ENCODE data around the gene NUP54. TPM values are rescaled to one million over a fixed set of nuclear protein-coding genes. Genes with fewer than 3 reads are reported as not detected.
A peak's percentile ranks its signal among the peaks of the same experiment; 100 is the strongest.

Gene NUP54
- total RNA-seq, 1 donor from 2014 or later: 68.8 TPM

DNA sequence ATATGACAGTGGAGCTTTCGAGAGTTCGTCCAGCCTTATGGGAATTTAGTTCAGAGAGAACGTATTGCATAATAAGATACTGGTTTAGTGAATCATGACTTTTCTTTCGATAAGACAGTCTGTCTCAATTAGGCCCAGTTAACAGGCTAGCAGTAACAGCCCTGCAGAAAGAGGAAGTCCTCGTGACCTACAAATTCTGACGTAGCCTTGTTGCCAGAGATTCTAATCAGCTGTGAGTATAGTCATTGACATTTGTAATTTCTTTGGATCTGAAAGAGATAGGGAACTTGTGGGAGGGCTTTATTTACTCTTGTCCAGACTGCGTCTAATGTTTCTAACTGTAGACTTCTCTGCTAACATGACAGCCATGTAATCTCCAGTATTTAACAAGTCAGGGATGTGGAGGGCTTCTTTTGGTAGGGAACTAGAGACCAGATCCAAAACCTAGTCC lies 57.9 kb downstream of the NUP54 start:
- H3K4me1 Mint-ChIP-seq (ENCODE audit: low read depth): peaks cover 5% of the 10 kb centered on the region
- peaks cover 1% of the 10 kb centered on the region for H3K36me3 Mint-ChIP-seq (ENCODE audit: insufficient read depth)
- H3K9me3 Mint-ChIP-seq (ENCODE audit: low read depth): no peaks in the 10 kb centered on the region
- peaks cover 7% of the 10 kb centered on the region for H3K27me3 Mint-ChIP-seq
- no peak for DNase-seq (ENCODE audit: low spot score, unreplicated experiment)
- TF ChIP-seq, protein P1, sequence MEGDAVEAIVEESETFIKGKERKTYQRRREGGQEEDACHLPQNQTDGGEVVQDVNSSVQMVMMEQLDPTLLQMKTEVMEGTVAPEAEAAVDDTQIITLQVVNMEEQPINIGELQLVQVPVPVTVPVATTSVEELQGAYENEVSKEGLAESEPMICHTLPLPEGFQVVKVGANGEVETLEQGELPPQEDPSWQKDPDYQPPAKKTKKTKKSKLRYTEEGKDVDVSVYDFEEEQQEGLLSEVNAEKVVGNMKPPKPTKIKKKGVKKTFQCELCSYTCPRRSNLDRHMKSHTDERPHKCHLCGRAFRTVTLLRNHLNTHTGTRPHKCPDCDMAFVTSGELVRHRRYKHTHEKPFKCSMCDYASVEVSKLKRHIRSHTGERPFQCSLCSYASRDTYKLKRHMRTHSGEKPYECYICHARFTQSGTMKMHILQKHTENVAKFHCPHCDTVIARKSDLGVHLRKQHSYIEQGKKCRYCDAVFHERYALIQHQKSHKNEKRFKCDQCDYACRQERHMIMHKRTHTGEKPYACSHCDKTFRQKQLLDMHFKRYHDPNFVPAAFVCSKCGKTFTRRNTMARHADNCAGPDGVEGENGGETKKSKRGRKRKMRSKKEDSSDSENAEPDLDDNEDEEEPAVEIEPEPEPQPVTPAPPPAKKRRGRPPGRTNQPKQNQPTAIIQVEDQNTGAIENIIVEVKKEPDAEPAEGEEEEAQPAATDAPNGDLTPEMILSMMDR (IDR thresholded peaks at IDR 0.05; ENCODE audit: unreplicated experiment): no peak
- no peak overlapping the region for H3K27ac Mint-ChIP-seq
- no peak overlapping the region for H3K4me3 Mint-ChIP-seq (ENCODE audit: low read depth)

DNA sequence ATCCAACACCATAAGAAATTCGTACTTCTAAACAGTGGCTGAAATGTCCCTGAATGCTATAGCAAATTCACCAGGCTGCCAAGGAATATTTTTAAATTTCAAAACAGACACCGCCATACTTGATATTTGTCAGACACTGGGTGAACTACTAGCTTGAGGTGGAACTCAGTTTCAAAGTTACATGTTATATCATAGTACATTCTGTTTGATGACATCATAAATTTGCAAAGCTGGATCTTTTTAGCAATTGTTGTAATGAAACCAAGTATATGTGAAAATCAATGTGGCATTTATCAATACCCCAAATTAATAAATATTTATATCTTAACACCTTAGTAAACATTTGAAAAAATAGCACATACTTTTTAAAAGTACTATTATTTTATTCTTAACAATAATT lies 59.5 kb downstream of the NUP54 start:
- H3K9me3 Mint-ChIP-seq (ENCODE audit: low read depth): no peaks in the 10 kb centered on the region
- no peak overlapping the region for H3K27ac Mint-ChIP-seq
- peaks cover 7% of the 10 kb centered on the region for H3K27me3 Mint-ChIP-seq
- peaks cover 5% of the 10 kb centered on the region for H3K4me1 Mint-ChIP-seq (ENCODE audit: low read depth)
- TF ChIP-seq, protein P1 (IDR thresholded peaks at IDR 0.05; ENCODE audit: unreplicated experiment): no peak
- no peak overlapping the region for H3K4me3 Mint-ChIP-seq (ENCODE audit: low read depth)
- DNase-seq (ENCODE audit: low spot score, unreplicated experiment): no peak
- peaks cover 1% of the 10 kb centered on the region for H3K36me3 Mint-ChIP-seq (ENCODE audit: insufficient read depth)

DNA sequence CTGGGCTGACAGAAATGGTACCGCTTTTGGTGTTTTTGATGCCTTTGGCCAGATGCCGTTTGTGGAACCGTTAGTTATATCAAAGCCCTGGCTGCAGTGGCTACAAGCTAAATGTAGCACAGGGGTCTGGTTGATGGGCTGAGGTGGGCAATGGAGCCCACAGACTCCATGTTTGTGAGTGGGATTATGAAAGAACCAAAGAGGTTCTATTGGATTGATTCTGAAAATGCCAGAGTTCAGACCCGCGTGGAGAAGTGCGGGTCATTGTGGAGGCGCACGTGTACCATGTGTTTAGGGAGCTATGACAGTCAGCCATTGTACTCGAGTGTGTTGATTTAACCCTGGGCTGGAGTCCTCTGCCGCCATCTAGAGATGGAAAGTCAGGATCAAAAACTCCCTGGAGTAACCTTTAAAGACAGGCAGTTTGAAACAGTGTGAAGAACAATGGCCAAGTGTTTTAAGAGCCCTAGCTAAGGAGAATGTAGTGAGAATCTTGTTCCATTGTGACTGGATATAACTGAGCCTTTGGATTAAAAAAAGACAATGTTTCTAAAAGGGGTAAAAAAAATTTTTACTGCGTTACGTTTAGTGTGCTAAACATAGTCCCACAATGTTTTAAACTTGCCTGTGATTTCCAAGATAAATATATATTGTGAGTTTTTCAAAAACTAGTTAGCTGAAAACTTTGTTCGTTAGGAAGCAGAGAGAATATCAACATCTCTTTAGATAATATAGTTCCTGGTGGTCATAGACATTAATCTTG lies 61.0 kb downstream of the NUP54 start:
- Mint-ChIP-seq H3K9me3 (ENCODE audit: low read depth) (no peaks in the 10 kb centered on the region), H3K27me3 (peaks cover 5% of the 10 kb centered on the region), H3K4me3 (ENCODE audit: low read depth) (no peak overlapping the region), H3K27ac (peak overlapping the region; percentile 34), H3K36me3 (ENCODE audit: insufficient read depth) (no peaks in the 10 kb centered on the region), H3K4me1 (ENCODE audit: low read depth) (peaks cover 5% of the 10 kb centered on the region)
- DNase-seq (ENCODE audit: low spot score, unreplicated experiment): peak; percentile 17
- TF ChIP-seq, protein P1 (IDR thresholded peaks at IDR 0.05; ENCODE audit: unreplicated experiment): peak; percentile 69

DNA sequence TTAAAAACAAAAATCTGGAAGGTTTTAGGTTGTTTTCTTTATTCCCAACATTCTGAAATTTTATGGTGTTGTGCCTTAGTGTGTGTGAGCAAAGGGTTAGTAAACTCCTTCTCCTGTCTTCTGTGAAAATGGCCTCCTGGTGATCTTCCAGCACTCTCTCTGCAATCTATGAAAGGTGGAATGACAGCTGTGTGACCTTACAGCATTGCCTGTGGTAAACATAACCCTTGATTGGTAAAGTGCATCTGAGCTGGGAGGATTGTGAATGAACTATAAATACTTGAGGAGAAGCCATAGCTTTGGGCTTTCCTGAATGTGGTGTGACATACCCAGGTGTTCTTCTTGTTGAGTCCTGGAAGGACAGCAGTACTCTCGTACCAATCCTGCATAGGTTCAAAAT lies 63.7 kb downstream of the NUP54 start:
- H3K4me1 Mint-ChIP-seq (ENCODE audit: low read depth): peaks cover 3% of the 10 kb centered on the region
- H3K4me3 Mint-ChIP-seq (ENCODE audit: low read depth): no peak overlapping the region
- TF ChIP-seq, protein P1 (IDR thresholded peaks at IDR 0.05; ENCODE audit: unreplicated experiment): no peak

DNA sequence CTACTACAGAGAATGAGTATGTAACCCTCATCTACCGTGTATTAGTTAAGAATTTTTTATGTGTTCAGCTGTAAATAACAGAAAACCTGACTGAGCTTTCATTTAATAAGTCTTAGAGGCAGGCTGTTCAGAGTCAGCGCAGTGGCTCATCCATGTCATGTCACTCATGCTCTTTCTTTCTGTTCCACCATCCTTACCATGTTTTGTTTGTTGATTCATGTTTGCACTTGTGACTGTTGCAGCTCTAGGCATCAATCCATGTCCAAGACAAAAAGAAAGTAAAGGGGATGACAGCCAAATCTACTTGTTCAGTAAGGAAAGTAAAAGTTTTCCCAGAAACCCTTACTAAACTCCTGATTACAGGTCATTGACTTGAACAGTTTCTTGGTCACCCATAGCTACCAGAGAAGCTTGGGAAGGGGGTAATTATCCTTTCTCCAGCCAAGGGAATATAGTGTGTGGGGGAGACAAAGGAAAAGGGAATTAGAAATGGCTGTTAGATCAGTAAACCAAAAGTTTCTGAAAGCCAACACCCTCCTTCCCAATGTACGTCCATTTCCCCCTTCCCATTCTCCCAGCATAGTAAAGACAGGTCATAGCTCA lies 64.7 kb downstream of the NUP54 start:
- Mint-ChIP-seq H3K27me3 (peaks cover 10% of the 10 kb centered on the region), H3K4me3 (ENCODE audit: low read depth) (no peak overlapping the region), H3K4me1 (ENCODE audit: low read depth) (peaks cover 3% of the 10 kb centered on the region), H3K27ac (no peak overlapping the region), H3K36me3 (ENCODE audit: insufficient read depth) (no peaks in the 10 kb centered on the region), H3K9me3 (ENCODE audit: low read depth) (no peaks in the 10 kb centered on the region)
- TF ChIP-seq, protein P1 (IDR thresholded peaks at IDR 0.05; ENCODE audit: unreplicated experiment): no peak
- no peak for DNase-seq (ENCODE audit: low spot score, unreplicated experiment)

More for the DNA sequence above, 63.7 kb downstream of the NUP54 start:
- no peaks in the 10 kb centered on the region for H3K36me3 Mint-ChIP-seq (ENCODE audit: insufficient read depth)
- no peak for DNase-seq (ENCODE audit: low spot score, unreplicated experiment)
- H3K27me3 Mint-ChIP-seq: peaks cover 6% of the 10 kb centered on the region
- no peak overlapping the region for H3K27ac Mint-ChIP-seq
- H3K9me3 Mint-ChIP-seq (ENCODE audit: low read depth): no peaks in the 10 kb centered on the region

Measured in progenitor cell of endocrine pancreas (in vitro differentiated cells).